GM12878 (cell line): ENCODE results near the gene NEAT1. TPM values are rescaled to one million over a fixed set of nuclear protein-coding genes. Genes with fewer than 3 reads are reported as not detected.

Experiments
- CHD4 ChIP-seq: fragments of 200-600 bp; sonication (generic); IDR thresholded peaks from 2 replicates; pipeline ENCODE4 v1.6.1; 2016; ENCODE audit warnings: mild to moderate bottlenecking
- IRF3 ChIP-seq: fragments of 450-650 bp; IDR thresholded peaks from 2 replicates; pipeline ENCODE4 v1.6.1; 2014; ENCODE audit warnings: mild to moderate bottlenecking
- MYB ChIP-seq: fragments of 150-350 bp; IDR thresholded peaks from 2 replicates; pipeline ENCODE4 v1.6.1; 2014; ENCODE audit warnings: mild to moderate bottlenecking, low read depth, low read length, borderline replicate concordance
- NBN ChIP-seq: fragments of 450-650 bp; IDR thresholded peaks from 2 replicates; pipeline ENCODE4 v1.6.1; 2016
- PKNOX1 ChIP-seq: fragments of 450-650 bp; IDR thresholded peaks from 2 replicates; pipeline ENCODE4 v1.6.1; 2016; ENCODE audit warnings: mild to moderate bottlenecking
- POLR2A ChIP-seq: IDR thresholded peaks from 2 replicates; pipeline ENCODE4 v1.6.1; 2011; ENCODE audit warnings: low read depth, mild to moderate bottlenecking, low read length
- RAD21 ChIP-seq: IDR thresholded peaks from 2 replicates; pipeline ENCODE4 v1.6.1; 2011; ENCODE audit warnings: mild to moderate bottlenecking, low read depth, low read length, moderate library complexity; ENCODE audit not compliant: insufficient read depth
- RELA ChIP-seq: fragments of 450-650 bp; IDR thresholded peaks from 2 replicates; pipeline ENCODE4 v1.8.0; 2014; ENCODE audit warnings: borderline replicate concordance; ENCODE audit not compliant: partially characterized antibody
- RUNX3 ChIP-seq: IDR thresholded peaks from 2 replicates; pipeline ENCODE4 v1.6.1; 2012; ENCODE audit warnings: low read length, inconsistent platforms
- SMAD1 ChIP-seq: fragments of 450-650 bp; IDR thresholded peaks from 2 replicates; pipeline ENCODE4 v1.6.1; 2018; ENCODE audit warnings: mild to moderate bottlenecking, low read depth; ENCODE audit not compliant: partially characterized antibody
- USF1 ChIP-seq: IDR thresholded peaks from 2 replicates; pipeline ENCODE4 v1.6.1; 2011; ENCODE audit warnings: borderline replicate concordance, low read depth, mild to moderate bottlenecking, moderate library complexity, mixed read lengths, low read length; ENCODE audit not compliant: insufficient read depth; ENCODE audit errors: extremely low read length
- polyA plus RNA-seq, 11 experiments: library from polyadenylated mRNA; depleted of rRNA in 4 of 11; unstranded in 6 of 11; stranded (reverse) in 5 of 11; fragments of >200 nt; fragmentation: Nextera tagmentation in 4 of 11; fragmentation: Illumina TruSeq in 1 of 11; extraction: Ambion mirVana in 4 of 11; extraction: Trizol in 1 of 11; gene quantifications; 1 replicate in 1 of 11; 2 replicates in 10 of 11; pipeline versions ENCODE4 v1.2.1 to v1.2.3, GENCODE V29; 2011 to 2016; ENCODE audit warnings: inconsistent platforms in 2 of 11, missing spikeins in 2 of 11, low read depth in 1 of 11
- total RNA-seq, 4 experiments: library from RNA; depleted of rRNA in 3 of 4; stranded (reverse); fragments of >200 nt in 3 of 4; fragmentation: Illumina TruSeq in 1 of 4; extraction: Trizol in 1 of 4; gene quantifications; 2 replicates each; pipeline versions ENCODE4 v1.2.1 to v1.2.3, GENCODE V29; 2013 to 2021

NEAT1 gene
- total and polyA plus RNA-seq, 10 of the 15 experiments (the other 5 are each of a cell fraction or from before 2014, with no cell fraction given), result 13.6 to 328 (median 69.4) TPM

- TF ChIP-seq MYB (peak; percentile 53; the same call in 1 of the 2 replicates), POLR2A (peak; percentile 86), USF1 (peak; percentile 54), CHD4 (no peak), PKNOX1 (peak; percentile 23; the same call in 1 of the 2 replicates), IRF3 (no peak), RUNX3 (no peak), RAD21 (no peak), RELA (no peak), SMAD1 (peak; percentile 92), NBN (no peak; the same call in 1 of the 2 replicates)
These were observed 1.4 kb upstream of the NEAT1 start (continued) for GRCh38 chr11:65420979-65421793.
